HL-60 (cell line): ENCODE results near the gene PRAMEF12.

Experiments used
- DNase-seq, 2 experiments: peaks; one replicate each; pipeline ENCODE4 v3.0.0-alpha.2; 2010 to 2020; ENCODE audit warnings: low read depth in 1 of 2, low spot score in 1 of 2
- H3K27ac ChIP-seq: fragments of 250-450 bp; sonication (Bioruptor Pico); replicated peaks from 2 replicates; pipeline ENCODE4 v1.5.1; 2020; ENCODE audit warnings: mild to moderate bottlenecking, moderate library complexity
- H3K27me3 ChIP-seq: fragments of 250-450 bp; sonication (Bioruptor Pico); 2 replicates; pipeline ENCODE4 v1.5.1; 2021; ENCODE audit warnings: mild to moderate bottlenecking, moderate library complexity; ENCODE audit not compliant: insufficient read depth, poor library complexity, severe bottlenecking
- H3K4me3 ChIP-seq: replicated peaks from 2 replicates; pipeline ENCODE4 v1.5.1; 2011; ENCODE audit warnings: mild to moderate bottlenecking, control low read depth, low read length; ENCODE audit not compliant: insufficient read depth
- GABPA ChIP-seq: IDR thresholded peaks from 2 replicates; pipeline ENCODE4 v1.6.1; 2012; ENCODE audit warnings: low read depth
- POLR2AphosphoS5 ChIP-seq: IDR thresholded peaks from 2 replicates; pipeline ENCODE4 v1.6.1; 2012; ENCODE audit warnings: low read depth
- REST ChIP-seq: IDR thresholded peaks from 2 replicates; pipeline ENCODE4 v1.6.1; 2012; ENCODE audit warnings: low read depth; ENCODE audit not compliant: insufficient replicate concordance
- SPI1 ChIP-seq: IDR thresholded peaks from 2 replicates; pipeline ENCODE4 v1.6.1; 2012; ENCODE audit warnings: low read depth, mild to moderate bottlenecking, borderline replicate concordance
- TF ChIP-seq, protein P1 (sequence below): IDR thresholded peaks from one replicate; pipeline ENCODE4 v1.5.1; 2011; ENCODE audit warnings: low read length, control low read depth, inconsistent platforms; ENCODE audit not compliant: insufficient read depth

The PRAMEF12 gene

DNA sequence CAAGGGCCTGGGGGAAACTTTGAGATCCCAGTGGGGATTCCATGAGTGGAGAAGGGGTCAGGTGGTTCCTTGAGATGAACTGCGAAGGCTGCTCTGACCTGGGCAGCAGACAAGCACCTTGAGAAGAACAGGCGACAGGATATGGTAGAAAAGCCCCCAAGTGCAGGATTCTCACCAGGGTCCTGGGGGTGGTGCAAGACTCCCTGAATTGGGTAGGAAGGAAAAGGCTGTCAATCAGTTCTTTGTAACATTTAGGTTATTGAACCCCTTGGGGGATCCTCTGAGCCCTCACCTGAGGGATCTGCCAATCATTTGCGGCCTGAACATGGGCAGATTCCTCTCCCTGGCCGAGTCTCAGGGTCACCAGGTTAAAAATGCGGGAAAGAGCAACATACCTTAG, 2.4 kb upstream of the PRAMEF12 start:
- no peak for DNase-seq
- no peak for TF ChIP-seq SPI1
- TF ChIP-seq POLR2AphosphoS5: no peak
- no peak for TF ChIP-seq GABPA
- TF ChIP-seq, protein P1, sequence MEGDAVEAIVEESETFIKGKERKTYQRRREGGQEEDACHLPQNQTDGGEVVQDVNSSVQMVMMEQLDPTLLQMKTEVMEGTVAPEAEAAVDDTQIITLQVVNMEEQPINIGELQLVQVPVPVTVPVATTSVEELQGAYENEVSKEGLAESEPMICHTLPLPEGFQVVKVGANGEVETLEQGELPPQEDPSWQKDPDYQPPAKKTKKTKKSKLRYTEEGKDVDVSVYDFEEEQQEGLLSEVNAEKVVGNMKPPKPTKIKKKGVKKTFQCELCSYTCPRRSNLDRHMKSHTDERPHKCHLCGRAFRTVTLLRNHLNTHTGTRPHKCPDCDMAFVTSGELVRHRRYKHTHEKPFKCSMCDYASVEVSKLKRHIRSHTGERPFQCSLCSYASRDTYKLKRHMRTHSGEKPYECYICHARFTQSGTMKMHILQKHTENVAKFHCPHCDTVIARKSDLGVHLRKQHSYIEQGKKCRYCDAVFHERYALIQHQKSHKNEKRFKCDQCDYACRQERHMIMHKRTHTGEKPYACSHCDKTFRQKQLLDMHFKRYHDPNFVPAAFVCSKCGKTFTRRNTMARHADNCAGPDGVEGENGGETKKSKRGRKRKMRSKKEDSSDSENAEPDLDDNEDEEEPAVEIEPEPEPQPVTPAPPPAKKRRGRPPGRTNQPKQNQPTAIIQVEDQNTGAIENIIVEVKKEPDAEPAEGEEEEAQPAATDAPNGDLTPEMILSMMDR: no peak
- TF ChIP-seq REST: no peak
- Histone ChIP-seq H3K4me3 (no peak overlapping the region), H3K27ac (no peak overlapping the region), H3K27me3 (no peaks in the 10 kb centered on the region)

DNA sequence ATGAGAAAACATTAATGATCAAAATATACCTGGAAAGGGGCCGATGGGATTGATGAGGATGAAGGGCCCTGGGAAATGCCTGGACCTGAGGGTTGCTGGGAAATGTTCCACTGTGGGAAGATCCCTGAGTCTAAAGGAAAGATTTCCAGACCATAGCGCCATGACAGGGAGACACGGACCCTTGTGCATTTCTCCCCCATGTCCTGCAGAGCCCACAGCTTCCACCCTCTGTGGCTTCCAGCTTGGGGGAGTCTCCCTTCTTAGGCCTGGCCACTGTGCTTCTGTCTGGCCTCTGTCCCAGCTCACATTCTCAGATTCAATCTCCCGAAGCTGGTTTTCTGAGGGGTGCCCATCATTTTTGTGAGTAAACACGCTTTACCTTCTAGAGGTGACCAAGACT, 1.0 kb upstream of the PRAMEF12 start:
- H3K27me3 ChIP-seq: no peaks in the 10 kb centered on the region
- DNase-seq: no peak
- no peak overlapping the region for H3K4me3 ChIP-seq
- TF ChIP-seq, protein P1: no peak
- no peak for TF ChIP-seq SPI1
- TF ChIP-seq REST: no peak
- TF ChIP-seq POLR2AphosphoS5: no peak
- no peak for TF ChIP-seq GABPA
- H3K27ac ChIP-seq: no peak overlapping the region

DNA sequence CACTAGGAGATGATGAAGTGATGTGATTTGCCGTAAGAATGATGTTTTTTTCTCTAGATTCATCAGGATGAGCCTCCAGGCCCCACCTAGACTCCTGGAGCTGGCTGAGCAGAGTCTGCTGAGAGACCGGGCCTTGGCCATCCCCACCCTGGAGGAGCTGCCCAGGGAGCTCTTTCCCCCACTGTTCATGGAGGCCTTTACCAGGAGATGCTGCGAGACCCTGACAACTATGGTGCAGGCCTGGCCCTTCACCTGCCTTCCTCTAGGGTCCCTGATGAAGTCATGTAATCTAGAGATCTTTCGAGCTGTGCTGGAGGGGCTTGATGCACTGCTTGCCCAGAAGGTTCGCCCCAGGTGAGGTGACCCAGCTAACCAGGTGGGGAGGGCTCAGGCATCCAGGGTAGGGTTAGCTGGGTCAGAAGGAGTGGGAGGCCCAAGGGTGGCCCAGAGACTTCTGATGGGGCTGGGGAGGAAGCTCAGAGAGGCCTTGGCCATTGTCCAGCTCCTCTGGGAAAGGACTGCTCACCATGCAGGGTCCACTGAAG, 1.3 kb downstream of the PRAMEF12 start:
- Histone ChIP-seq H3K27me3 (no peaks in the 10 kb centered on the region), H3K4me3 (no peak overlapping the region)
- TF ChIP-seq, protein P1: no peak
- TF ChIP-seq POLR2AphosphoS5: no peak

GRCh38 chr1:12775443-12775842, 1.9 kb downstream of the PRAMEF12 start:
- Histone ChIP-seq H3K27ac (no peak overlapping the region), H3K4me3 (no peak overlapping the region), H3K27me3 (no peaks in the 10 kb centered on the region)
- TF ChIP-seq POLR2AphosphoS5: no peak
- TF ChIP-seq GABPA: no peak
- no peak for TF ChIP-seq SPI1
- TF ChIP-seq REST: no peak
- TF ChIP-seq, protein P1: no peak
- DNase-seq: no peak

More for the DNA sequence above, 1.3 kb downstream of the PRAMEF12 start:
- no peak overlapping the region for H3K27ac ChIP-seq
- no peak for DNase-seq
